Osteoblast (primary cell): Measurements from ENCODE around the gene CLMP. TPM values are rescaled to one million over a fixed set of nuclear protein-coding genes. Genes with fewer than 3 reads are reported as not detected.

ENCODE experiments used
- DNase-seq: peaks from one replicate; pipeline ENCODE4 v3.0.0; 2011; ENCODE audit warnings: low spot score, mixed read lengths; ENCODE audit not compliant: insufficient read length; ENCODE audit errors: missing footprints
- H2AFZ ChIP-seq: 2 replicates; pipeline ENCODE4 v1.6.0; 2011; ENCODE audit warnings: mild to moderate bottlenecking, low read length
- H3K27ac ChIP-seq: 2 replicates; pipeline ENCODE4 v1.5.1; 2011; ENCODE audit warnings: mild to moderate bottlenecking, low read depth, low read length, moderate library complexity
- H3K27me3 ChIP-seq: 2 replicates; pipeline ENCODE4 v1.6.0; 2012; ENCODE audit warnings: mild to moderate bottlenecking, control low read depth, inconsistent platforms, low read length, moderate library complexity; ENCODE audit not compliant: insufficient read depth
- H3K36me3 ChIP-seq: 2 replicates; pipeline ENCODE4 v1.5.1; 2011; ENCODE audit warnings: mild to moderate bottlenecking, low read length, control low read depth, moderate library complexity; ENCODE audit not compliant: insufficient read depth
- H3K4me1 ChIP-seq: 2 replicates; pipeline ENCODE4 v1.5.1; 2011; ENCODE audit warnings: mild to moderate bottlenecking, low read length, control low read depth, moderate library complexity; ENCODE audit not compliant: insufficient read depth
- H3K4me2 ChIP-seq: 2 replicates; pipeline ENCODE4 v1.6.0; 2011; ENCODE audit warnings: mild to moderate bottlenecking, low read length; ENCODE audit not compliant: insufficient read depth
- H3K4me3 ChIP-seq: fragments of 200-600 bp; sonication (generic); 3 replicates; pipeline ENCODE4 v1.5.1; 2012; ENCODE audit warnings: mild to moderate bottlenecking, low read length, inconsistent platforms; ENCODE audit not compliant: insufficient read depth
- H3K79me2 ChIP-seq: 2 replicates; pipeline ENCODE4 v1.6.0; 2012; ENCODE audit warnings: mild to moderate bottlenecking, low read length, control low read depth, inconsistent platforms; ENCODE audit not compliant: insufficient read depth
- H3K9me3 ChIP-seq: 2 replicates; pipeline ENCODE4 v1.5.1; 2011; ENCODE audit warnings: low read depth, low read length, control low read depth
- H4K20me1 ChIP-seq: 2 replicates; pipeline ENCODE4 v1.6.0; 2012; ENCODE audit warnings: mild to moderate bottlenecking, low read length, control low read depth; ENCODE audit not compliant: insufficient read depth
- CTCF ChIP-seq: IDR thresholded peaks from 2 replicates; pipeline ENCODE4 v1.5.1; 2011; ENCODE audit warnings: mild to moderate bottlenecking, low read depth, low read length, moderate library complexity; ENCODE audit errors: extremely low read depth
- total RNA-seq: library from RNA; depleted of rRNA; stranded (reverse); fragments of >200 nt; gene quantifications from 2 replicates; pipeline ENCODE4 v1.2.3, GENCODE V29; 2012

The CLMP gene
- total RNA-seq, 1 donor, result 210 TPM

- no peak for TF ChIP-seq CTCF
- Histone ChIP-seq H3K4me1 (peaks cover 37% of the 10 kb centered on the region), H3K4me2 (peak overlapping the region; percentile 63), H3K9me3 (no peaks in the 10 kb centered on the region), H3K27me3 (no peaks in the 10 kb centered on the region), H2AFZ (no peak overlapping the region), H4K20me1 (no peaks in the 10 kb centered on the region), H3K27ac (peak overlapping the region; percentile 81), H3K79me2 (no peaks in the 10 kb centered on the region), H3K36me3 (no peaks in the 10 kb centered on the region), H3K4me3 (no peak overlapping the region)
- DNase-seq, result no peak
Observed at GRCh38 chr11:123231256-123231655, 36.2 kb upstream of the CLMP start.

- Histone ChIP-seq H3K27me3 (no peaks in the 10 kb centered on the region), H4K20me1 (no peaks in the 10 kb centered on the region), H3K36me3 (no peaks in the 10 kb centered on the region), H3K4me3 (no peak overlapping the region), H2AFZ (no peak overlapping the region), H3K27ac (no peak overlapping the region), H3K9me3 (no peaks in the 10 kb centered on the region), H3K79me2 (no peaks in the 10 kb centered on the region), H3K4me1 (peaks cover 31% of the 10 kb centered on the region), H3K4me2 (no peak overlapping the region)
- no peak for TF ChIP-seq CTCF
- no peak for DNase-seq
Observed at GRCh38 chr11:123230346-123230745, 35.3 kb upstream of the CLMP start.

GRCh38 chr11:123228496-123229163 is 33.6 kb upstream of the CLMP start:
- Histone ChIP-seq H3K27me3 (no peaks in the 10 kb centered on the region), H3K27ac (no peak overlapping the region), H4K20me1 (no peaks in the 10 kb centered on the region), H3K79me2 (no peaks in the 10 kb centered on the region), H3K4me2 (no peak overlapping the region), H3K4me1 (peaks cover 26% of the 10 kb centered on the region), H3K36me3 (no peaks in the 10 kb centered on the region), H3K9me3 (no peaks in the 10 kb centered on the region), H3K4me3 (no peak overlapping the region), H2AFZ (no peak overlapping the region)
- no peak for TF ChIP-seq CTCF
- no peak for DNase-seq

- no peak overlapping the region for H2AFZ ChIP-seq
- H3K4me1 ChIP-seq, result peaks cover 21% of the 10 kb centered on the region
- H3K79me2 ChIP-seq, result no peaks in the 10 kb centered on the region
- H3K27me3 ChIP-seq, result no peaks in the 10 kb centered on the region
- no peak overlapping the region for H3K27ac ChIP-seq
- DNase-seq, result no peak
- no peak overlapping the region for H3K4me3 ChIP-seq
- H3K36me3 ChIP-seq, result no peaks in the 10 kb centered on the region
- no peak for TF ChIP-seq CTCF
- no peaks in the 10 kb centered on the region for H4K20me1 ChIP-seq
- no peak overlapping the region for H3K4me2 ChIP-seq
- no peaks in the 10 kb centered on the region for H3K9me3 ChIP-seq
Observed at GRCh38 chr11:123227763-123228495, 32.9 kb upstream of the CLMP start.
